ENCODE results near the gene PLEKHN1. TPM values are rescaled to one million over a fixed set of nuclear protein-coding genes. Genes with fewer than 3 reads are reported as not detected.

The PLEKHN1 gene
- total and polyA plus RNA-seq, 2 donors (not counting 3 experiments of a cell fraction or from before 2014, with no cell fraction given), result 0.29 to 0.88 TPM

DNA sequence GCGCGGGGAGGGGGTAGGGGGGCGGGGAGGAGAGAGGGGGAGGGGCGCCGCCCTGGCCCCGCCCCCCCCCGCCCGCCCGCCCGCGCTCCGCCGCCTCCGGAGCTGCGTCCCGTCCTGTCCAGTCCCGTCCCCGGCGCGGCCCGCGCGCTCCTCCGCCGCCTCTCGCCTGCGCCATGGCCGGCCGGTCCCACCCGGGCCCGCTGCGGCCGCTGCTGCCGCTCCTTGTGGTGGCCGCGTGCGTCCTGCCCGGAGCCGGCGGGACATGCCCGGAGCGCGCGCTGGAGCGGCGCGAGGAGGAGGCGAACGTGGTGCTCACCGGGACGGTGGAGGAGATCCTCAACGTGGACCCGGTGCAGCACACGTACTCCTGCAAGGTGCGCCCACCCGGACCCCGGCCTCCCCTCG is 53.7 kb downstream of the PLEKHN1 start, which contains the start of gene AGRN:
AGRN (plus strand) TSS at position 121 of the 405 bp plus-strand sequence; CDS start at position 174, 53 bp downstream.
- FAIRE-seq (no peak), DNase-seq (ENCODE audit: low read depth, low spot score) (no peak)
- intact Hi-C loops (cut with micrococcal nuclease), result loop anchor here (1.0 to 2.0 kb wide), 2 partner anchors 21 to 43 kb away; no protein-coding TSS in a partner anchor
- Histone ChIP-seq H3K4me2 (ENCODE audit: insufficient read depth, low read length) (peak within 1 kb of the TSS; percentile 71), H3K4me1 (ENCODE audit: control insufficient read depth, extremely low read depth, insufficient read depth, low read length) (peaks cover 13% of the 10 kb centered on the region), H3K27me3 (ENCODE audit: control insufficient read depth in 2 of 2, insufficient read depth in 2 of 2, low read length in 2 of 2) (no peaks in the 10 kb centered on the region), H3K9ac (replicated peaks; ENCODE audit: extremely low read depth, insufficient read depth, low read length) (peak within 1 kb of the TSS; percentile 31), H3K4me3 (replicated peaks in 1 of 3; ENCODE audit: insufficient read depth in 1 of 3, low read depth in 1 of 3, low read length in 3 of 3) (peak within 1 kb of the TSS; percentile 26 to 71 (median 62)), H3K9me3 (replicated peaks; ENCODE audit: control insufficient read depth, insufficient read depth, low read length) (no peaks in the 10 kb centered on the region), H4K20me1 (replicated peaks; ENCODE audit: control insufficient read depth, extremely low read depth, insufficient read depth, low read length) (no peaks in the 10 kb centered on the region), H3K79me2 (ENCODE audit: control insufficient read depth, insufficient read depth, low read length) (no peaks in the 10 kb centered on the region), H3K27ac (ENCODE audit: insufficient read depth, low read depth, low read length) (no peak within 1 kb of the TSS), H3K36me3 (ENCODE audit: control insufficient read depth in 2 of 2, extremely low read depth in 1 of 2, insufficient read depth in 2 of 2, low read length in 2 of 2) (no peaks in the 10 kb centered on the region), H2AFZ (ENCODE audit: low read depth, low read length) (peak within 1 kb of the TSS; percentile 88), H3K9me1 (replicated peaks; ENCODE audit: control insufficient read depth, extremely low read depth, insufficient read depth, low read length) (no peaks in the 10 kb centered on the region)
- TF ChIP-seq EZH2 (IDR thresholded peaks at IDR 0.05; ENCODE audit: borderline replicate concordance, low read depth, low read length, severe bottlenecking) (no peak), POLR2AphosphoS5 (IDR thresholded peaks at IDR 0.05; ENCODE audit: insufficient read depth, low read depth, low read length) (no peak), POLR2A (IDR thresholded peaks at IDR 0.05; ENCODE audit: low read depth, low read length) (peak; percentile 55), GATA2 (IDR thresholded peaks at IDR 0.05; ENCODE audit: insufficient read depth, insufficient read length, low read depth, low read length) (no peak), CTCF (IDR thresholded peaks at IDR 0.05; ENCODE audit: extremely low read depth in 1 of 2, insufficient read depth in 1 of 2, low read depth in 1 of 2, low read length in 2 of 2) (no peak), JUN (IDR thresholded peaks at IDR 0.05; ENCODE audit: borderline replicate concordance, insufficient read depth, insufficient read length, low read depth) (no peak), FOS (IDR thresholded peaks at IDR 0.05; ENCODE audit: borderline replicate concordance, insufficient read depth, low read length) (no peak)
- dilution Hi-C loops (cut with MboI; ENCODE audit: extremely low pct_ligation_motif_present, low sequenced_read_pairs), result no loop called here
- BruUV-seq (replicated peaks), result no TSS peak
- ChIA-PET CTCF (interaction anchor here (1.0 to 3.4 kb wide), 7 partner anchors 12 to 271 kb away, joined by 3 to 22 read pairs (median 4); partner anchors contain the start of gene HES4), POLR2A (no interaction called here)

Data from endothelial cell of umbilical vein (primary cell).